ENCODE data around the gene PRSS23.
"Not testable (repeated sequence)": the region's sequence is repeated elsewhere in the genome, so short reads cannot be mapped to it uniquely, and the experiment has no call there.

The PRSS23 gene, protein sequence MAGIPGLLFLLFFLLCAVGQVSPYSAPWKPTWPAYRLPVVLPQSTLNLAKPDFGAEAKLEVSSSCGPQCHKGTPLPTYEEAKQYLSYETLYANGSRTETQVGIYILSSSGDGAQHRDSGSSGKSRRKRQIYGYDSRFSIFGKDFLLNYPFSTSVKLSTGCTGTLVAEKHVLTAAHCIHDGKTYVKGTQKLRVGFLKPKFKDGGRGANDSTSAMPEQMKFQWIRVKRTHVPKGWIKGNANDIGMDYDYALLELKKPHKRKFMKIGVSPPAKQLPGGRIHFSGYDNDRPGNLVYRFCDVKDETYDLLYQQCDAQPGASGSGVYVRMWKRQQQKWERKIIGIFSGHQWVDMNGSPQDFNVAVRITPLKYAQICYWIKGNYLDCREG

DNA sequence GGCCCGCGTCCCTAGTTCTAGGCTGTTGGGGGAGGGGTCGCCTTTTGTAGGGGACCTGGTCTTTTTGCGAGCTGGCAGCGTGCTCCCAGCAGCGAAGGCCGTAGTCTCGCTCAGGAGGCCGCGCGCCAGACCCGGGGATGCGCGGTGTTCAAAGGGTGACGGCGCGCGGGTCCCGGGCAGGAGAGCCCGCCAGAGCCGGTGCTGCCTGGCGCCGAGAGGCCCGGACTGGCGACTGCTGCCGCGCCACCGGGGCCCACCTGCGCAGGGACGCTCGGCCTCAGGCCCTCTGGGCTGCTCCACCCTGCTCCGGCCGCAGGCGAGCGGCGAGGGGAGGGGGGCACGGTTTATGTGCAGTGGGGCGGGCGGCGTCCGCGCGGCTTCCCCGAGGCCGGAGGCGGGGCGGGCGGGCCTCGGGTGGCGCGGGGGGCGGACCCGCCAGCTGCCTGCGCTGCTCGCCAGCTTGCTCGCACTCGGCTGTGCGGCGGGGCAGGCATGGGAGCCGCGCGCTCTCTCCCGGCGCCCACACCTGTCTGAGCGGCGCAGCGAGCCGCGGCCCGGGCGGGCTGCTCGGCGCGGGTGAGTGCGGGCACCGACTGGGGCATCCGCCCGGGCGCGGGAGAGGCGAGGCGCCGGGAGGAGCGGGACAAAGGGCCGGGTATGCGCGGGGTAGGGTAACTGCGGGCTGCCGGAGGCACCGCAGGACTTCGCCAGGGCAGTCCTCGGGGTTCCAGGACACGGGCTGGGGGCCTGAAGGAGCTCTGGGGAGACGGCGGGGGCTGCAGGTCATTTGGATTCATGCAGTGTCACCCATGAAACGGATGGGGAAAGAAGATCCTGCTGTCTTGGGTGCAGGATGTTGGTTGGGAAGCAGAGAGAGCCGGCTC is at the start of gene PRSS23:
PRSS23 (plus strand) TSS at position 467 of the 884 bp plus-strand sequence. CDS start 7,102 bp downstream, outside the sequence.
- peak; percentile 62 for DNase-seq (ENCODE audit: low spot score)

- no peak for DNase-seq (ENCODE audit: low spot score)
Observed at GRCh38 chr11:86753459-86753858, 46.9 kb upstream of the PRSS23 start.

- DNase-seq (ENCODE audit: low spot score) = no peak
Observed at GRCh38 chr11:86755146-86755545, 45.2 kb upstream of the PRSS23 start.

- no peak for DNase-seq (ENCODE audit: low spot score)
Observed at GRCh38 chr11:86758171-86758570, 42.2 kb upstream of the PRSS23 start.

DNA sequence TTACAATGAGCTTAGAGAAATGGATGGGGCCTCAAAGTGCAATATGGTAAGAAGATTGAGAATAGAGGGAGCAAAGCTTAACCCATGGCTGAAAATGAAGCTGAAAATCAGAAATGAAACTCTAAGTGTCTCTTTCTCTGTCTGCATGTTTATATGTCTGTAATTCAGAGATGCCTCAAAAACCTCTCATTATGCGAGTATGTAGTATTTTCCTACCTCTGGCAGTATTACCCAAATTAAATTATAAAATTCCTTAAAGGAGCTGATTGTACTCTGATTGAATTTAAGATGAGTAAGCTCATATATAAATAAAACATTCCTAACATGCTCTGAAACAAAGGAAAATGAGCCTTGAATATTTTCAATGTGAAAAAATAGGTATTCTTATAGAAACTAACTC is 39.8 kb upstream of the PRSS23 start:
- DNase-seq (ENCODE audit: low spot score) = no peak

- DNase-seq (ENCODE audit: low spot score) = no peak
Observed at GRCh38 chr11:86761978-86762377, 38.4 kb upstream of the PRSS23 start.

DNA sequence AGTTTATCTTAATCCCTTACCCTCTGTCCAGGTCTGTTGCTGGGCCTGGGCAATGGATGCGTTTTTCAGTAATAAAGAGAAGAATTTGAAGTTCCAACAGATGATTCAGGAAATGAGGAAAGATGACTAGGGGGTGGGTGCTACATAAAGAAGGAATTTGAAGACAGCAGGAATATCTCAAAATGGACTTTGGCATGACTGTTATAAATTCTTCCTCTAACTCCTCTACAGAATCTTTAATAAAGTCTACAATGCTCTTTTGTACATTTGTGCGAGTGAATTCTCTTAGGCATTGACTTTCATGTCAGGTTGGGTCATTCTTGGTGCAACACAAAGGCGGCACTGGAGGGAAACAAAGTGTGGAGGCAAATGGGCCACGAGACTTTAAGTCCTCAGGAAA is 35.1 kb upstream of the PRSS23 start:
- DNase-seq (ENCODE audit: low spot score) = no peak

DNA sequence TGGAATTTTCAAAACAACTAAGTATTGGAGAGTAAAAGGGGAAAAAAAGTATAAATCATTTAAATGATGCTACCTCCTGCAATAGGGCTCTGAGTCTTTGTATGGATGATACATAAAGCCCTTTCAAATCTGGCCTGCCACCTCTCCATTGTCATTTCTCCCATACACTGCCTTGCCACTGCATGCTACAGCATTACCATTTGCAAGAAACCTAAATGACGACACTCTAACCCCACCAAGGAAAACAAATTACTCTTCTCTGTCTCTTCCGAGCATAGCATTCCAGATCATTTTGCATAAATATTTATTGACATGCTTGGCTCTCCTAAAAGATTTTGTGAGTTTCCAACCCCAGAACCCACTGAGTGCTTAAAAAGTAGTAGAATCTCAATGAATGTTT is 34.5 kb upstream of the PRSS23 start:
- no peak for DNase-seq (ENCODE audit: low spot score)

DNA sequence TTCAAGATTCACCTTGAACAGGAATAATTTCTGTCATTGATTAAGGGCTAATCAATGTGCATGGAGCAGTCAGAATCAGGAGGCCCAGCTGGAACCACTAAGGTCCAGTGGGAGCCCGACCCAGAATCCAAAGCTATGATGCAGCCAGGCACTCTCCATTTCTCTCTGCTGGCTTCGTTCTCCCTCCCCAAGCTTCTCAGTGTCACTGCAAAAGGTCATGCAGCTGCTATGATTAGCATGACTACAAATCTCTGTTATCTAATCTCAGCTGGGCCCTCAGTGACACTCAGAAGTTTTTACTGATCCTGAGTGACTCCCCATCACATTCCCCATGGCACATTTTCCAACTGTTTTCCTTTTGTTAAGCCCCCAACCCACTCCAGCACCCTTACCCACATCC is 31.1 kb upstream of the PRSS23 start:
- DNase-seq (ENCODE audit: low spot score) = no peak

GRCh38 chr11:86770473-86771027 is 29.8 kb upstream of the PRSS23 start:
- DNase-seq (ENCODE audit: low spot score) = not testable (repeated sequence)

DNA sequence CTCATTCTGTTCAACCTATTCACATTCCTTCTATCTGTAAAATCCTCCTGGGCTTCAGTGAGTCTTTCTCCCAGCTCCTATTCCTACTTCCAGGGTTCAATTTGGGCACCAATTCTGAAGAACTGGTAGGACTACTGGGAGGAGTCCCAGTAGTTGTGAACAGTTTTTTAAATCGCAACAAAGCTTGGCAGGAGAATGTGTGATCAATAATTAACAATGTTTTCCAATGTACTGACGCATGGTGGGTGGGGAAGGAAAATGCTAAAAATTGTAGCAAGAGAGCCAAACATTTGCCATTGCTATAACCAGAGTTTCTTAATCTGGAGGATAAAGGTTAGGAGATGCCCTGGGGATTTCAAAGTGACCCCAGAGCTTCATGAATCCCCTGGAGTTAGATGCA is 27.3 kb upstream of the PRSS23 start:
- DNase-seq (ENCODE audit: low spot score) = no peak

GRCh38 chr11:86773513-86774252 is 26.7 kb upstream of the PRSS23 start:
- DNase-seq (ENCODE audit: low spot score) = no peak

DNA sequence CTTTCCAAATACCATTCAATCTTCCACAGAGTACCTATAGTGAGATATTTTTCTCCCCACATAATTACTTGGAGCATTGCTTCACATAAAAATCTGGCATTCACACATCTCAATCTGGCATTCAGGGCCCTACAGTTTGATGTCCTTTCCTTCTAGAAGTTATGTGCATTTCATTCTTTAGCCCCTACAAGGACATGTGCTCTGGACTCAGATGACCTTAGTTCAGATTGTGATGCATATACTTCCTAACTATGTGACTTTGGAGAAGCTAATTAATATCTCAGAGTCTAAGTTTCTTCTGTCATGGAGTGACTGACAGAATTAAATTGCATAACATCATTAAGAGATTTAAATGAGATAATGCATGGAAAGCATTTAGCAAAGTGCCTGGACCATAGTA is 25.9 kb upstream of the PRSS23 start:
- DNase-seq (ENCODE audit: low spot score) = no peak

- no peak for DNase-seq (ENCODE audit: low spot score)
Observed at GRCh38 chr11:86775361-86775760, 25.0 kb upstream of the PRSS23 start.

- no peak for DNase-seq (ENCODE audit: low spot score)
Observed at GRCh38 chr11:86781546-86781945, 18.8 kb upstream of the PRSS23 start.

DNA sequence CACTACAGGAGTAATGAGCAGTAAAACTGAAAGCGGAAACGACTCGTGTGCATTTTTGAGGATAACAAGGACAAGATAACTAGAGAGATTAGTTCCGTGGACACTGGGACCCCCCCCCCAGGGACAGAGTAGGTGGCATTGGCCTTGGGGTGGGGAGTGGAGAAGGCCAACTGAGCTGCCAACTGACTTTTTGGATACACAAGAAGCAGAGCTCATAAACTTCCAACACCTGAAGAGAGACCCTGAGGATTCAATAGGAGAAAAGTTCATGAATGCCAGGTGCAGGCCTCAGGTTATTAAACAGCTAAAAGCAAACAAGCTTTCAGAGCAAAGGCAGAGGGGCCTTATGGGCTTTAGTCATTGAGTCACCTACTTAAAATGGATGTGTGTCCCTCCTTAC is 17.6 kb upstream of the PRSS23 start:
- DNase-seq (ENCODE audit: low spot score) = no peak

DNA sequence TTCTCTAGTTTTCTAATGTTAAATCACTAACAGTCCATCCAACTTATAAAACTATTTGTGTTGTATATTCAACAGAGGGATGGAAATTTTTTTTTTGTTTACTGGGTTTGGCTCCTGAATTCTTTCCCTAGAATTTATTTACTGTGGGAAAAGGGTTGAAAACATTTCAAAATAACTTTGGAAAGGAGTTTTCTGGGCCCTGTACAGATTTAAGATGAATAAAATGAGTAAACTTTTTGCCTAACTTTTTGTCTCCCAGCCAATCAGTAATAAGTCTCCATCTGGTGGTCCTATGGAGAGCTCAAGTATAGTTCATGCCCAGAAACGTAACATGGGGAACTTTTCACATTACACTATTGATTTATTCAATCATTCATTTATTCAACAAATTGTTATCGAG is 16.7 kb upstream of the PRSS23 start:
- no peak for DNase-seq (ENCODE audit: low spot score)

- DNase-seq (ENCODE audit: low spot score) = no peak
Observed at GRCh38 chr11:86784241-86784681, 16.1 kb upstream of the PRSS23 start.

- no peak for DNase-seq (ENCODE audit: low spot score)
Observed at GRCh38 chr11:86785576-86785975, 14.8 kb upstream of the PRSS23 start.

- no peak for DNase-seq (ENCODE audit: low spot score)
Observed at GRCh38 chr11:86787018-86787536, 13.3 kb upstream of the PRSS23 start.

DNA sequence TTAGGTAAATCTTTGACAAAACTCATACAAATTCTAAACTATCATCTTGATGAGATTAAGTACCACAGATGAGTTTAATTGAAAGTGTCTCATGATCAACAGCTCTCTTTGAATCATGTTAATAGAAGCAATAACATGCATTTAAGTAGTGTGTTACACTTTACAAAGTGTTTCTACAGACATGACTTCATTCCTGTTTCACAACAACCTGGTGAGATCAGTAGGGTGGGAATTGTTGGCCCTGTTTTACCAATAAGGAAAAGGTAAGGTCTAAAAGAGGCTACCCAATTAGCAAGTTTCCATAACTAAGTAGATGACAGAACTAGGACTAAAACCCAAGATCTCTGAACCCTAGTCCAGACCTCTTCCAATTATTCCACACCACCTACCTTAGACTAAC is 12.7 kb upstream of the PRSS23 start:
- DNase-seq (ENCODE audit: low spot score) = no peak

DNA sequence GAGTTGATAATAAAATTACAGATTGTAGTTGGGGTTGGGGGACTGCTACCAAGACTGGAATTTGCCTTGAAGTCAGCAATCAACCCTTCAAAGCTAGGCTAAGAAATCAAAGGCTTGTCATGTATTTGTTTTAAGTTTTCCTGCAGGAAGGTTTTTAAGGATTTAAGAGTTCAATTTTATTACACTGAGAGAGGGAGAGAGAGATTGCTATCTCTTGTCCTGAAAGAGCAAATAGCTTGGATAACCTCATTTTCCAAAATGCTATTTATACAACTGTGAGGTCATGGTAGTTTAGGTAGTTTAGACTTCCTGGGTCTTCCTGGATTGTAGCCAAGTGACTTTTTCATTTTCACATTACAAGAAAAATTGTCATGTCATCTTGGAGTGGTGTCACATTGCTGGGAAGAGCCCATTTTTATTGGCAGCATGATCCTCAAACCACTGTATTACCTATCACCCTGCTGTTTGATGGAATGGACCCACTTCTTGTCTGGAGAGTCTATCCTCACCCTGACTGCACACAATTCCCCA is 10.1 kb upstream of the PRSS23 start:
- DNase-seq (ENCODE audit: low spot score) = no peak

All from kidney capillary endothelial cell (primary cell).